ENCODE measurements around the gene MYH15.

Gene MYH15

DNA sequence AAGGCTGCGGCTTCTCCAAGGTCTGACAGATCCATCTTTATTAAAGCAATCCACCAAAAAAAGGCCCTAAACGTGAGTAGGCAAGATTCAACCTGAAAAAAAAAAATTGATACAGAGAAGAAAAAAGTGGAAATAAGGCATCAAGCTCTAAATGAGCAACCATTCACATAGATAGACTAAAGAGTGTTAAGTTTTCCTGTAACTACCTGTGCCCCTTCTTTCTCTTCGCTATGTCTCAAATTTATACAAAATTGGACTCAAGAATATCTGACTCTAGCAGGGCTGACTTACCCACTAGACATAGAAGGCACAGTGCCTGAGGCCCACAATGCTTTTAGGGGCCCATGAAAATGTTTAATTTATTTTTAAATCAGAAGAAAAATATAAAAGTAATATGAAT is at the start of gene MYH15:
Gene MYH15 (minus strand): TSS at position 101 of the 400 bp plus-strand sequence. CDS start 66 bp downstream, at position 35.
- no peak for DNase-seq (ENCODE audit: low read depth)

DNA sequence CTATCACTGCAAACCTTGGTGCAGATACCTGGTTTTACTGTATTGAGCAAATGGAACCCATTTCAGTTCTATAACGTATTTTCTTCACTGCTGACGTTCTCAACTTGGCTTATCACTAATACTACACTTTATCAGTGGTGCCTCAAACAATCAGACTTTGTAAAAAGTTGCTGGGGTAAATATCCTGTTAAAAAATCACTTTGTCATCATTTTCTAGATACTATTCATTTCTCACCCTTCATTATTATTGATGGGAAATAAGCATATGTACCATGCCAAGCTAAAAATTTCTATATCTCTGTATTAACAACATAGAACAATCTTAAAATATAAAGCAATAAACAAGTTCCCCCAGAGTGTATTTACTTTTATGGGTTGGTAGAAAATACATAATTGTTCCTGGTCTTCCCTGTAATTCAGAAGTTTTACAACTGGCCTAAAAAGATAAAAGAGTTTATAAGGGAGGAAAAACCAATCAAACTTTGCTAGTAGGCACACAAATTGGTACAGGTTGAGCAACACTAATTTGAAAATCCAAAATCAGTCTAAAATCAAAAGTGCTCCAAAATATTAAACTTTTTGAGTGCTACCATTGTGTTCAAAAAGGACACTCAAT is 45.7 kb upstream of the MYH15 start:
- DNase-seq (ENCODE audit: low read depth) = no peak

DNA sequence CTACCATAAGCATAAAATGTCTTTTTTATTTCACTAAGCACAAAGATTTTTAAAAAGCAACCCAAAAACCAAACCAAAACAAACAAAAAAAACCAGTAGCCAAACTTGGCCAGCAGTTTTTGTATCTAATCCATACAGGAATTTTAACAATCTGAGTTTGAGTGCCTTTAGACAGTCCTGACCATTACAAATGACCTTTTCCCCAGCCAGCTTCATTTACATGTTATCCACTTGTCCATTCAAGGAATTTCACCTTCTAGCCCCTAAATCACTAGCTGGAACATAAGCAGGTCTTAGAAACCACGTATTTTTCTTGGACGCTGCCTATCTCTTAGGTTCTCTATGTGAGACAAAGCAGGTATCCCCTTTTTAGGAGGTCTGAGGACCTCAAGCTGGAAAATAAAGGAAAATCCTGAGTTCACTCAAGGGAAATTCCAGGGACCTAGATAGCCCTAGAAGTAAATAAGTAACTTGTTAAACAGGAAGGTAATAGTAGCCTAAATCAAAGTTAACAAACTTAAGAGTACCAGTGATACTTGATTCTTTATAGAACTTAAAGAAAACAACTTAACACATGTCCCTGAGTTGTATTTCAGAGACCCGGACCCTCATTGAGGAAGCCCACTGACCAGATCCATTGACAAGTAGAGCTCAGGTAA is 44.6 kb upstream of the MYH15 start:
- no peak for DNase-seq (ENCODE audit: low read depth)

DNA sequence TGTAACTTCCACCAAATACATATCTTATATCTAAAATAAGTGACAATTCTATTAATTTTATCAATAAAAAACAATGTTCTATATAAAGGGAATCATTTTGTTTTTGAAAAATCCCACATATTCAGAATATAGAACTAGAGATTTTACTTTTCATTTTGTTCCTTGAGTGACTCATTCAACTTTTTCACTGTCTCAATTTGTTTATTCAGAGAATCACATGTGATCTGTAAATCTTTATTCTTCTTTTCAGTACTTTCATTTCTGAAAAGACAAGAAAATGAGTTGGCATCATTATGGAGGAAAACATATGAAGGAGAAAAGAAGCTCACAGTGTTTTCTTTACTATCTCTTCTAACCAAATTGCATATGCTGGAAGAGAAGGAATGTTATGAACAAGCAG is 43.8 kb upstream of the MYH15 start:
- DNase-seq (ENCODE audit: low read depth) = no peak

DNA sequence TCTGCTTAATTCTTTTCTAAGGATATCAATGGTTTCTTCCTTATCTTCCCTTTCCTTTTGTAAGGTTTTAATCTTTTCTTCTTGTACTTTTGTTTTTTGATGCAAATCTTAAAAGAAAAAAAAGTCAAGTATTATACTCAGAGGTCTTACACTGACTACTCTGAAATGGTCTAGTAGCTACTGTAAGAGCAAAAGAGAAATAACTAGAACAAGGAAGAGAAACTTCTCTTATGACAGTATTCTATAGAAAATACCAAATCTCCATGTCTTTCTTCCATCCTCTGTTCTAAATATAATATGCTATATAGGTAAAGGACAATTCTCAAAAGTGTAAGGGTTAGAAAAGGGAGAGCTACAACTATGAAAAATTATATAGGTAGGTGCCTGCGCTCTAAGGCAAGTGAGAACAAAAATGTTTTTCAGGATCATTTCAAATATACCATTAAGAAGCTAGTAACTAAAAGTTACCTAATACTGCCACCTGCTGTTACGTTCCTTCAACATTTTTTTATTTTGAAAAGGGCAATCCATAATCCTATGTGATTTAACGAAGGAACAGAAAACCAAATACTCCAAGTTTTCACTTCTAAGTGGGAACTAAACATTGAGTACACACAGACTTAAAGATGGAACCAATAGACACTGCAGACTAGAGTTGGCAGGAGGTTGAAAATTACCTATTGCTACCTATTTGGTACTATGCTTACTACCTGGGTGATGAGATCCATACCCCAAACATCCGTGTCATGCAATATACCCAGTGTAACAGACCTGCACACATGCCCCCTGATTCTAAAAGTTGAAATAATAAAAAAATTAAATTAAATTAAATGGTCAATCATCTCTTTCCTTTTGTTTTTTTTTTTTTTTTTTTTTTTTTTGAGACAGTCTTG is 42.1 kb upstream of the MYH15 start:
- DNase-seq (ENCODE audit: low read depth) = no peak

DNA sequence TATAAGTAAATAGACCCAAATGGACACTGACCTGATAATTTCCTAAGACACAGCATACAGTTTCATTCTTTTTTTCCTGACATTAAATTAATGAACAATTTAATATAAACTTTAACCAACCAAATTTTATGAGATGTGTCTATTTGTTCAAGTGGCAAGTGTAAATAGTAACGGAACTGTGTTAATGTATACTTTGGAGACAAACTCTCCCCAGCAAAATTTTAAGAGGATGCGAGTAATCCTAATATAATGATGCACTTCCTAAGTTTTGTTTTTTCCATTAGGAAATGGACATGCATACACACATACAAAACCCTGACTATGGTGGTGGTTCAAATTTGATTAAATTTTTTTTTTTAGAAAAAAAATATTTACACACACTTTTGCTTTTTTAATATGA is 38.5 kb upstream of the MYH15 start:
- DNase-seq (ENCODE audit: low read depth) = no peak

DNA sequence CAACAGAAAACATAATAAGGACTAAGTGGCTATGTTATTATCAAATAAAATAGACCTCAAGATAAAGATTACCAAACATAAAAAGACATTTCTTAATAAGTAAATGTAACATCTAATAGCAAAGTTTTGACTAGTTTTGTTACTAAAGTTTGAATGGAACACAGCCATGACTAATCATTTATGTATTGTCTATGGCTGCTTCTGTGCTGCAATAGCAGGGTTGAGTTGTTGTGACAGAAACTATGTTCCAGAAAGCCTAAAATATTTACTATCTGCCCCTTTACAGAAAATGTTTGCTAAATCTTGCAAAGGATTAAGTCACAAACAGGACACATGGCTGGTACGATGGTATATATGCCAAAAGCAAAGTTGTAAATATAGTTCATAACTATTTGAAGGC is 37.9 kb upstream of the MYH15 start:
- DNase-seq (ENCODE audit: low read depth) = no peak

DNA sequence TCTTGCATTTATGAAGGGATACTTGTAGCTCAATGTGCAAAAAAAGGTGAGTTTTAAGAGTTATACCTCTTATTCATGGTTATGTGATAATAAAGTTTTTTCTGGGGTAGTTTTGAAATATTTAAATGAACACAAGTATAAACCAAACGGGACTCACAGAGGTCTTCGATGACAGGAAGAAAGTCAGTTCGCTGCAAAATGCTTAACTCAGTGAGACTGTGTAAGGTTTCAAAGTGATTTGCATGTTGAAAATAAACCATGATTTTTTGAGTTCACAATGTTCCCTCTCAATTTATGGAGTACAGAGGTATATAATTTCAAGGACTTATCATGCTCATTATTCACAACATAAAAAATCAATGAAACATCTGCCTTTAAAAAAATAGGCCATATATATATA is 36.3 kb upstream of the MYH15 start:
- DNase-seq (ENCODE audit: low read depth) = no peak

DNA sequence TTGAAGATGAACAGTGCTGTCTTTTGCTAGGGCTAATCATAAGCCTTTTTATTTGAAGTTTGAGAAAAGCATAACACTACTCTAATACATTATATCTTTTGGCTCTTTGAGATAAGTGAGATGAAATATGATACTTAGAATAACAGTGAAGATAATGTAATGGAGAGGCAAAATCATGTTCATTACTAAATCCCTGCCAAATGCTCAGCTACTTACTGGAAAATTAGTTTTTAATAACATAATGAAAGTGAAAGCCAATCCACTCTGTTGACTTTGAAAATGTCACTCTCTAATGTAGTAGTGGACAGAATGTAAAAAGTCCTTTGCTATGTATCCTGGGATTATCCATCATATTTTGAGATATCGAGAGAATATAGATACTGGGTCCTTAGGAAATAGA is 35.9 kb upstream of the MYH15 start:
- DNase-seq (ENCODE audit: low read depth) = no peak

DNA sequence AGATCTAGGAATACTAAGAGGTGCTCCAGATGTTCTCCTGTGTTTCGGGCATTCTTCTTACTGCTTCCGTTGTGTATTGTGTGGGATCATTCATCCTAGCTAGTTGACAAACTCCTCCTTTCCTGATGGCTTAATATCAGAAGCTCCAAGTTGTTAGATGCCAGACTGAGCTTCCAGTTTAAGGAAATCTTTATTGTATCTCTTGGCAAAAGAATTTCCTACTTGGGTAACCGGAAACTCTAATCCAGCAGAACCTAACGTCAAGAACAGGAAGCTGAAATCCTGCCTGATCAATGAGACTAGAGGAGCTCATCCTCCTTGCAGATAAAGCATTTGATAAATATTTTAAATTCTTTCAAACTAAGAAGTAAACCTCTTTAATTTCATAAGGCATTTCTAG is 27.7 kb upstream of the MYH15 start:
- DNase-seq (ENCODE audit: low read depth) = no peak

DNA sequence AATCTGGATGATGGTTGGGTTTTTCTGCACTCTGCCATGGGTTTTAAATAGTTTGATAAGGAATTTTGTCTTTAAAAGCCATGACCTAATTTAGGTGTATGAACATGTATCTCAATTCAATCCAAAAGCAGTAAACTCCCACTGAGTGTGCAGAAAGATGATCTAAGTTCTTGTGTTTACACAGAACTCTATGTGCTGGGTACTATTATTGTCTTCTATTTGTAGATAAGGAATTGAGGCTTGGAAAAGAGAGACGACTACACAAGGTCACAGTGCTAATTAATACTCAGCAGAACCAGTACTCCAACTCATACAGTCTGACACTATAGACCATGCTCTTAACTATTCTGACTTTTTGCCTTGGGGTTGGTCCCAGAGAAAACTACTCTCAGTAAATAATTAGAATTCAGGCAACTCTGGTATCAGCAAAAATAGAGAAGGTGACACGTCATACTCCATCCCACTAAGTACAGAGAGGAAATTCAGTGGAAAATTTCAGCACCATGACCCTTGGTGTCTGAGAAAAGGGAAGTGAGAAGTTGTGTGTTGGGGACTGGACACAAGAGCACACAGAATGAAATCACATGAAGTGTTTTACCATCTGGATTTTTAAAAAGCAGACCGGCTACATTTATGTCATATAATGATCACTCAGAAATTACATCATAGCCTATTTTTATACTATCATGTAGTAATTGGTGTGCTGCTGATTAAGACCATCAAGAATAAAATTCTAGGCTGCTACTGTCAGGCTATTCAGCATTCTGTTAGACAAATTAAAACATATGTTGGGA is 18.3 kb upstream of the MYH15 start:
- DNase-seq (ENCODE audit: low read depth) = no peak

DNA sequence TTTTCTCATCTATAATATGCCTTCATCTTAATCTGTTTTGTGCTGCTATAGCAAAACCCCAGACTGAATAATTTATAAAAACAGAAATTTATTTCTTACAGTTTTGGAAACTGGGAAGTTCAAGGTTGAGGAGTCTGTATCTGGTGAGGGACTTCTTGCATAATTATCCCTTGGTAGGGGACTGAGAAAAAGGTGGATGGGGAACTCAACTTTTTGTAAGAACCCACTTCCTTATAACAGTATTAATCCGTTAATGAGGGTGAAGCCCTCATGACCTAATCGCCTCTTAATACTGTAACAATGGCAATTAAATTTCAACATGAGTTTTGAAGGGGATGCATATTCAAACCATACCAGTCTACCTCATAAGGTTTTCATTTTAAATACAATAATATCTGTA is 17.4 kb upstream of the MYH15 start:
- DNase-seq (ENCODE audit: low read depth) = no peak

DNA sequence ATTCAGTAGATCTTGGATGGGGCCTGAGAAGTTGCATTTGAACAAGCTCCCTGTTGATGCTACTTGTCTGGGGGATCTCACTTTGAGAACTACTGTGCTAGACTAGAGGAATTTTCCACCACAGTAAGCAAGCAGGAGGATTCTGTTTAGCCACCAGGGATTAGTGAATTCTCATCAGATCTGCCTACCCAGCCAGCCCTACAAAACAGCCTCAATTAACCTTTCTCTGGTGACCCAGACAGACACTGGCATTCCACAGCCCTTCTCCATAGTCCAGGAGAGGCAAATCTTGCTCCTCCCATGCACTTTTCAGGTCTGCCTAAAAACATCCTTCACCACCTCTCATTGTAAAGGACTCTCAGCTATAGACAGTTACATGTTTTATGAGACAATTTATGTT is 16.7 kb upstream of the MYH15 start:
- no peak for DNase-seq (ENCODE audit: low read depth)

DNA sequence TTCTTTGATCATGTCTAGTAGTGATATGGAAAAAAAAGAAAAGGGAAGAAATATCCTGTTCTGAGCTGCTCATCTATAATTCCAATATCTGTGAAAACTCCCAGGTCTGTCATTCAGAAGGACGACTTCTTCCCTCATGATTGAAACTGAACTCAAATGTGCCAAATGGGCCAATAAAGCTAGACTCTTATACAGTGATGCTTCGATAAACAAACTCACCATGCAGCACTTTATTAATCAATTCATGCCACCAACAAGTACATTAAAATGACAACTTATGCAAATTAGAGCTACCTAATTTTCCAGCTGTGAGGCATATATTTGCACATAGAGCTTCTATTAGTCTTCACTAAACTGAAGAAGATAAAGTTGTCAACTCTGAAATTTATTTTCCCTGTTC is 15.6 kb upstream of the MYH15 start:
- DNase-seq (ENCODE audit: low read depth) = no peak

DNA sequence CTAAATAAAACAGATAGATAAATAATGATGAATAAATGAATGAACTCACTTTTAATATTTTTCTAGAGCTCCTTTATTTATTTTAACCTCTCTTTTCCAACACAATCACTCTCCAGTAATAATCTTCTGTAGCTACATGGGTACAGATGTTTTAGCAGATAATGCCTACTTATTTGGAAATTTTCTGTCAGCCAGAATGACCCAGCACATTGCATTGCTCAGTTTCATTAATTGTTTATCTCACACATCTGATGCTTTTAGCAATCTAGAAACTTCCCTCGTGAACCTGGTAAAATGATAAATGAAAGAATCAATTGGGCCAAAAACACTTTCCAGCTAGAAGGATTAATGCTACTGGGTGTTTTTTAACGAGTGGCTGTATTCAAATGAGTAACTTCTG is 14.9 kb upstream of the MYH15 start:
- DNase-seq (ENCODE audit: low read depth) = no peak

DNA sequence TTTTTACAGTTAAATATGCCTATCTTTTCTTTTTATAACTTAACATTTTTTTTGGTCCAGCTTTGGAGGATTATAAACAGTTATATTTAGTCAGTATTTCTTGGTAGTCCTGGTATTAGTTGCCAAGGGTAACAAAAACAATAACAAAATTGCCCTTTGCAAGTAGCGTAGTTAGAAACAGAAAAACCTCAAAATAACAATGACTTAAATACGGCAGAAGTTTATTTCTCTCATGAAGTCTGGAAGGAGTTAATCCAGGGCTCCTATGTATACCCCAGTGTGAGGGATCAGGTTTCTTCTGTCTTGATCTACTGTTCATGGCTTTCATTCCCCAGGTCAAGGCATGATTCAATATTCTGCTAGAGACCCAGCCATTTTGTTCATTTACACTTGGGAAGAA is 14.1 kb upstream of the MYH15 start:
- DNase-seq (ENCODE audit: low read depth) = no peak

DNA sequence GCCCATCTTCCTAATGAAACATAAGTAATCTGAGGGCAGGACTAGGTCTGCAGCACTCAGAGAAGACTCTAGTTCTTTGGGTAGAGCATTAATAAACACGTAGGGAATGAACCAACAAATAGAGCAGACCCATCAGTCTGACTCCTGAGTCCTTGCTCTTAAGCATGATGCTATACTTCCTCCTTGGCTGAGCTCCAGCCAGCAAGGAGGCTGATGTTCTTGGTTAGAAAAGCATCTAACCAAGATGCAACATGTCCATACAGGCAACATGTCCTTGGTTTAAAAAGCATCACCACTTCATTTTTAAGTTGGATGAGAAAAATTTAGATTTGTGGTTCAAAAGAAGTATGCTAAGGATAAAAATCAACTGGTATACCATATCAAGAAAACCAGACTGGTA is 8.5 kb upstream of the MYH15 start:
- DNase-seq (ENCODE audit: low read depth) = no peak

DNA sequence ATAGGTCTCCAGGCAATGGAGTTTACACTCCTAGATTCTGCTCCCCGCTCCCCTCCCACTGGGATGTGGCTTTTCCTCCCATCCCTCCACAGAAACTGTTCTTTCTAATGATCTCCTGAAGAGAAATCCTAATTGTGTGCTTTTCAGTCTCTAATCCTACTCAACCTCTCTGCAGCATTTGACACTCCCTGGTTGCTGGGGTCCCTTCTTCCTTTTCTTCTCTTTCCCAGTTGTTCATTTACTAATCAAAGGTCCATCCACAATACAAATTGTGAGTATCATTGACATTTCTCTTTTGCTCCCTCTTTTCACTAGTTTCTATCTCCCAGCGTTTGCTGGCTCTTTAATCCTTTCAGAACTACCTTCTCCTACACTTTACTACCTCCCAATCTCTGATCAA is 6.5 kb upstream of the MYH15 start:
- DNase-seq (ENCODE audit: low read depth) = no peak

DNA sequence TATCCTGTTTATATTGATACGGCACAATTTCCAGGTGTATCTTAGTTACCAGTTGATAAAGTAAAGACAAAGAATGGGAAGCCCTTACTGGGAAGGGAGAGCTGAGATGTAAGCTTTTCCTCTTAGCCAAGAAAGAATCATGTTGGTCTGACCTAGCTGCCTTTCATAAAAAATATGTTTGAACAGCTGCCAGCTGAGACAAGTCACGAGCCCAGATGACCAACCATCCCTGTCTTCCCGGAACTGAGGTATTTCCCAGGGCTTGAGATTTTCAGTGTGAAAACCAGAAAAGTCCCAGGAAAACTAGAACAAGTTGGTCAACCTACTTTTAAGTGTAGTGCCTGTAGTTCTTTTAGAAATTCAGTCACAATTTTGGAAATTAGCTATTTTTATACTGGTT is 3.6 kb upstream of the MYH15 start:
- DNase-seq (ENCODE audit: low read depth) = no peak

DNA sequence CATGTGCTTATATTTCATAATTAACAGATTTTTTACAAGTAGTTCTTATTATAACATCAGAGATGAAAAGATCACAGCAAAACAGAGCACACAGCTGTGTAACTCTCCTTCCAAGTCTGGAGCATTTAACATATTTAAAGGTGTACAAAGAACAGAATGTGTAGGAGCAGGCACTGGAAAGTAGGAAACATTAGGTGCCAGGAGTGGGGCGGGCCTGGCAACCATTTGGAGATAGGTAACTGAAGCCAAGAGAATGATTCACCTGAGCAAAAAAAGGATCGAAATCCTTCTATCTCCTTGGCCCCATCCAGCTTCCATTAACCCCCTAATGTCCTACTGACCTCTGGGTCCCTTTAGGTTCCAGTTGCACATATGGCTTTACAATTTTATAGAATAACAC is 2.3 kb upstream of the MYH15 start:
- DNase-seq (ENCODE audit: low read depth) = no peak

DNA sequence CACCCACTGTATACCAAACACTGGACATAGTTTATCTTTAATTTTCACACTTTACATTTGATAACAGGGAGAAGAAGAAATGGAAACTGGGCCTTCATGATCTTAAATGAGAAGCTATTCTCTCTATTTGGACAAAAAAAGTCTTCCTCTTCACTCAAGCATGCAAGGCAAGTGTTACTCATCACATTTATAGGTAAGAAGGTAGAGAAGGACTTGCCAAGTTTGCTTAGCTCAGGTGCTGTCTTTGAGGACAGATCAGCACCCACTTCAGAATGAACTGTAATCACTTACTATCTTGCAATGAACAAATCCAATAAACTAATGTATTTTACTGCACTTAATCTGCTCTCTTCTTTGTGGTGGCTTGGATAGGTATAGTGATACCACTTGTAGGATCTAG is 1.1 kb upstream of the MYH15 start:
- no peak for DNase-seq (ENCODE audit: low read depth)

DNA sequence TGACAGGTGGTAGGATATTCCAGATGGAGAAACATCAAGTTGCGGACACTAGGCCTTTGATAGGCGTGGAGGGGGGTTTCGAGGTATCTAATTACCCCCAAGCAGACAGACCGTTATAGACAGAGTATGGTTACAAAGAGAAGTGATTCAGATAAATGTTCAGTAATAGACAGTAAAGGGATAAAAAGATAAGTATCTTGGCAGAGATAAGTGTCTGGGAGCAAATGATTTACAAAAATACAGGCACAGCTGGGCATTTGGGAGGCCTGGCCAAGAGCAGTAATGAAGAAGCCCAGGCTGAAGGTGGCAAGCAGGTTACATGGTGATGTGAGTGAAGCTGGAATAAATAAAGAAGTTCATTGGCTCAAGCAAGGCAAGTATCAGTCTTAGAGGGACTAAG is 659 bp upstream of the MYH15 start:
- DNase-seq (ENCODE audit: low read depth) = no peak

DNA sequence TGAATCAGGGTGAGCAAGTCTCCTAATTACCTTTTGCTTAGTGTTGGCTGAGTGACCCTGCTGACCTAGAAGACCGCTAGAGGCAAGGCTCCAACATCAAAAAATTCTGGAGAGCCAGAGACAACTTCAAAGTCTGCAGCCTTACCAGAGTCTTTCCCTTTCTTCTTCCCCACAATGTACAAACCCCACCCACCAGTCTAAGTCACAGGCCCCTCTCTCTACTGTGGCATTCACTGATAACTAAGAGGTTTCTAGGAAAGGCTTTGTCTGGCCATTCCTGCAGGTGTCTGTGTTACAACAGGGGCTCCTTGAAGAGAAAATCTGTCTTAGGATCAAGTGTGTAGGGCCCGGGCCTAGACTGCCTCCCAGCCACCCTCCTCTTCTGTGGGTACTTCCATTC is 525 bp downstream of the MYH15 start:
- no peak for DNase-seq (ENCODE audit: low read depth)

Measured in stimulated activated CD8-positive, alpha-beta memory T cell treated with anti-CD3 and anti-CD28 coated beads, Interleukin-12 subunit alpha, Interleukin-12 subunit beta, amount 100 ng/mL, for 4 hours (primary cell).